SK-N-SH (cell line): ENCODE data around the gene TEKT4. TPM values are rescaled to one million over a fixed set of nuclear protein-coding genes. Genes with fewer than 3 reads are reported as not detected.
A peak's percentile ranks its signal among the peaks of the same experiment; 100 is the strongest.
"Not testable (repeated sequence)": the region's sequence is repeated elsewhere in the genome, so short reads cannot be mapped to it uniquely, and the experiment has no call there.

Source experiments
- CTCF ChIA-PET: fragments of 300-600, 350-600 bp; formaldehyde crosslinking; extraction: SDS; loops from one replicate; lab custom pipeline; 2021; lab: Yijun Ruan, JAX
- POLR2A ChIA-PET: fragments of 350-600 bp; sonication (Branson Sonifier 250); formaldehyde crosslinking; extraction: SDS; loops from one replicate; lab custom pipeline; 2020; ENCODE audit warnings: antibody characterized with exemption, inconsistent platforms; lab: Yijun Ruan, JAX
- DNase-seq: peaks from one replicate; pipeline ENCODE4 v3.0.0; 2012
- H2AFZ ChIP-seq: fragments of 200-600 bp; sonication (generic); 2 replicates; pipeline ENCODE4 v1.8.1; 2016; ENCODE audit warnings: antibody characterized with exemption, mild to moderate bottlenecking, low read depth
- H3F3A ChIP-seq: fragments of 200-600 bp; sonication (generic); replicated peaks from 2 replicates; pipeline ENCODE3; 2016; ENCODE audit warnings: antibody characterized with exemption, mild to moderate bottlenecking; ENCODE audit not compliant: insufficient read depth
- H3K27ac ChIP-seq, 2 experiments: fragments of 200-500 bp in 1 of 2; fragments of 200-600 bp in 1 of 2; sonication (Bioruptor generic) in 1 of 2; sonication (generic), shearing (Covaris generic) in 1 of 2; 2 replicates each; pipeline versions ENCODE4 v1.5.1 to v1.6.1; 2014 to 2016; ENCODE audit warnings: low read depth in 2 of 2, inconsistent platforms in 1 of 2, low read length in 1 of 2, mild to moderate bottlenecking in 1 of 2, mixed read lengths in 1 of 2
- H3K27me3 ChIP-seq: fragments of 200-600 bp; sonication (generic), shearing (Covaris generic); 2 replicates; pipeline ENCODE4 v1.6.1; 2016; ENCODE audit warnings: mixed run types; ENCODE audit not compliant: insufficient read depth
- H3K36me3 ChIP-seq, 2 experiments: fragments of 200-500 bp in 1 of 2; fragments of 200-600 bp in 1 of 2; sonication (Bioruptor generic) in 1 of 2; sonication (generic) in 1 of 2; replicated peaks in 1 of 2; 2 replicates each; pipeline versions ENCODE3 to v1.5.1; 2014 to 2016; ENCODE audit warnings: low read length in 1 of 2, mild to moderate bottlenecking in 1 of 2; ENCODE audit not compliant: insufficient read depth in 2 of 2, control insufficient read depth in 1 of 2
- H3K4me1 ChIP-seq, 2 experiments: fragments of 200-500 bp in 1 of 2; fragments of 200-600 bp in 1 of 2; sonication (Bioruptor generic) in 1 of 2; sonication (generic), shearing (Covaris generic) in 1 of 2; 2 replicates each; pipeline versions ENCODE4 v1.5.1 to v1.6.1; 2014 to 2016; ENCODE audit warnings: low read depth in 1 of 2, low read length in 1 of 2, mixed run types in 1 of 2; ENCODE audit not compliant: insufficient read depth in 2 of 2, control insufficient read depth in 1 of 2
- H3K4me2 ChIP-seq: fragments of 200-600 bp; sonication (generic), shearing (Covaris generic); 2 replicates; pipeline ENCODE4 v1.6.1; 2017; ENCODE audit warnings: mixed run types
- H3K4me3 ChIP-seq, 2 experiments: fragments of 200-500 bp in 1 of 2; fragments of 200-600 bp in 1 of 2; sonication (Bioruptor generic) in 1 of 2; sonication (generic), shearing (Covaris generic) in 1 of 2; 2 replicates each; pipeline versions ENCODE4 v1.5.1 to v1.8.1; 2014 to 2016; ENCODE audit warnings: low read depth in 2 of 2, inconsistent platforms in 1 of 2, low read length in 1 of 2, mild to moderate bottlenecking in 1 of 2, mixed read lengths in 1 of 2, moderate library complexity in 1 of 2
- H3K79me2 ChIP-seq: fragments of 200-600 bp; sonication (generic); 2 replicates; pipeline ENCODE4 v1.8.1; 2017; ENCODE audit warnings: mild to moderate bottlenecking; ENCODE audit not compliant: insufficient read depth
- H3K9ac ChIP-seq: fragments of 200-600 bp; sonication (generic); 2 replicates; pipeline ENCODE4 v1.6.1; 2017; ENCODE audit warnings: mixed run types
- H3K9me2 ChIP-seq: fragments of 200-600 bp; sonication (generic); 2 replicates; pipeline ENCODE4 v1.6.1; 2017; ENCODE audit warnings: mixed run types
- H3K9me3 ChIP-seq: fragments of 200-600 bp; sonication (generic); 2 replicates; pipeline ENCODE4 v1.6.1; 2017; ENCODE audit warnings: mixed run types, mild to moderate bottlenecking, moderate library complexity
- H4K20me1 ChIP-seq: fragments of 200-600 bp; sonication (generic); 2 replicates; pipeline ENCODE4 v1.6.1; 2017; ENCODE audit warnings: mild to moderate bottlenecking, mixed run types; ENCODE audit not compliant: insufficient read depth
- CHD2 ChIP-seq: fragments of 150-350 bp; IDR thresholded peaks from 2 replicates; pipeline ENCODE4 v1.6.1; 2018; ENCODE audit warnings: low read length; ENCODE audit not compliant: partially characterized antibody
- EZH2phosphoT487 ChIP-seq: fragments of 200-600 bp; sonication (generic); IDR thresholded peaks from 2 replicates; pipeline ENCODE4 v1.6.1; 2017; ENCODE audit warnings: low read depth, mixed run types, mild to moderate bottlenecking, antibody characterized with exemption, moderate library complexity, borderline replicate concordance
- FOXJ3 ChIP-seq: sonication (generic); formaldehyde crosslinking; IDR thresholded peaks from 2 replicates; pipeline ENCODE4 v1.5.1; 2020; ENCODE audit warnings: mild to moderate bottlenecking, missing genetic modification reagents
- GATA2 ChIP-seq: sonication (generic); formaldehyde crosslinking; IDR thresholded peaks from 2 replicates; pipeline ENCODE4 v1.5.0; 2020; ENCODE audit warnings: mild to moderate bottlenecking, missing genetic modification reagents
- JUND ChIP-seq: IDR thresholded peaks from 2 replicates; pipeline ENCODE4 v1.4.0; 2012
- MXI1 ChIP-seq: IDR thresholded peaks from 2 replicates; pipeline ENCODE4 v1.6.1; 2012; ENCODE audit warnings: mild to moderate bottlenecking, low read depth, low read length, improper control_type of control experiment
- RCOR1 ChIP-seq: fragments of 150-350 bp; IDR thresholded peaks from 2 replicates; pipeline ENCODE4 v1.6.1; 2017; ENCODE audit warnings: antibody characterized with exemption, low read length
- RFX5 ChIP-seq: IDR thresholded peaks from 2 replicates; pipeline ENCODE4 v1.6.1; 2012; ENCODE audit warnings: mild to moderate bottlenecking, improper control_type of control experiment, low read length
- RXRA ChIP-seq: IDR thresholded peaks from 2 replicates; pipeline ENCODE4 v1.4.0; 2012; ENCODE audit warnings: low read depth, mild to moderate bottlenecking, borderline replicate concordance
- SIN3A ChIP-seq: IDR thresholded peaks from 2 replicates; pipeline ENCODE4 v1.6.1; 2012; ENCODE audit warnings: low read depth, mild to moderate bottlenecking, low read length, moderate library complexity, borderline replicate concordance
- TAF1 ChIP-seq: IDR thresholded peaks from 2 replicates; pipeline ENCODE4 v1.6.1; 2012; ENCODE audit warnings: low read depth, mild to moderate bottlenecking, low read length, moderate library complexity, borderline replicate concordance
- WGBS: methylation state at CpG from one replicate; pipeline ENCODE4 v1.1.6; 2017; ENCODE audit warnings: low lambda C conversion rate; 5-methylcytosine and 5-hydroxymethylcytosine counted together
- polyA plus RNA-seq, 3 experiments: library from polyadenylated mRNA; depleted of rRNA; stranded (reverse); fragments of >200 nt; gene quantifications; 2 replicates each; pipeline ENCODE4 v1.2.3, GENCODE V29; 2012
- TF ChIP-seq, protein P1 (sequence below): IDR thresholded peaks from 2 replicates; pipeline ENCODE4; 2012
- TF ChIP-seq, protein P2 (sequence below): fragments of 150-350 bp; IDR thresholded peaks from 2 replicates; pipeline ENCODE4 v1.6.1; 2017; ENCODE audit warnings: antibody characterized with exemption, low read length, low read depth, borderline replicate concordance
- TF ChIP-seq, protein P3 (sequence below): IDR thresholded peaks from 2 replicates; pipeline ENCODE4 v1.4.0; 2012; ENCODE audit warnings: low read depth, borderline replicate concordance
- TF ChIP-seq, protein P4 (sequence below): IDR thresholded peaks from 2 replicates; pipeline ENCODE4 v1.4.0; 2012; ENCODE audit warnings: low read depth

Gene TEKT4
- polyA plus RNA-seq, 1 of the 3 experiments (the other 2 are of a cell fraction): not detected

DNA sequence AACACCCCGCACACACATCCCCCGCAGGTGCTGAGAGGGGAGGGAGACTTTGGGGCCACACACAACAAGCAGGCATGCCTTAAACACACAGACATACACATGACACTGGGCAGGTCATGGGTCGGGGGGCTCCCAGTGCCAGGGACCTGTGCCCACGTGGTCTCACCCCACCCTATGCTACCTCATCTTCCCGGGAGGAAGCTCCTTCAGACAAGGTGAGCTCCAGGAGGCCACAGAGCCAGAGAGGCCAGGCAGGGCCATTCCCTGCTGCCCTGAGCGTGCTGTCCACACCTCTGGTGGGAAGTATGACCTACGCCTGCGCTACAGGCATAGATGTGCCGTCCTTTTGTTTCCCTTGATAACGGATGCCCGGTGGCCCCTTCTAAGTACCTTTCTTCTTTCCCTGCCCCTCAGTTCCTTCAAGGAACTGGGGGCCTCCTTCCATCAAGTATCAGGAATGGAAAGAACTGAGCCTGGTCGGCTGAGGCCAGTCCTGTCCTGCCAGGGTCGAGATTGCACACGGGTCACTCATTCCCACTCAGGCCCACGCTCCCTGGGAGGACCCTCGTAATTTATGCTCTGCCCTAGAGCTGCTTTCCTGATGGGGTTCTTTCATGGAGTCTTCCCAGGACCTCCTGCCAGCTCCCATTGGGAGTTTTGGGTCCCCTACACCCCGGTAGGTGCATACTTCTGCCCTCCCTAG is 4.7 kb downstream of the TEKT4 start (continued):
- TF ChIP-seq SIN3A: no peak
- no peak for TF ChIP-seq MXI1
- TF ChIP-seq, protein P1, sequence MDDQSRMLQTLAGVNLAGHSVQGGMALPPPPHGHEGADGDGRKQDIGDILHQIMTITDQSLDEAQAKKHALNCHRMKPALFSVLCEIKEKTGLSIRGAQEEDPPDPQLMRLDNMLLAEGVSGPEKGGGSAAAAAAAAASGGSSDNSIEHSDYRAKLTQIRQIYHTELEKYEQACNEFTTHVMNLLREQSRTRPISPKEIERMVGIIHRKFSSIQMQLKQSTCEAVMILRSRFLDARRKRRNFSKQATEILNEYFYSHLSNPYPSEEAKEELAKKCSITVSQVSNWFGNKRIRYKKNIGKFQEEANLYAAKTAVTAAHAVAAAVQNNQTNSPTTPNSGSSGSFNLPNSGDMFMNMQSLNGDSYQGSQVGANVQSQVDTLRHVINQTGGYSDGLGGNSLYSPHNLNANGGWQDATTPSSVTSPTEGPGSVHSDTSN: no peak

DNA sequence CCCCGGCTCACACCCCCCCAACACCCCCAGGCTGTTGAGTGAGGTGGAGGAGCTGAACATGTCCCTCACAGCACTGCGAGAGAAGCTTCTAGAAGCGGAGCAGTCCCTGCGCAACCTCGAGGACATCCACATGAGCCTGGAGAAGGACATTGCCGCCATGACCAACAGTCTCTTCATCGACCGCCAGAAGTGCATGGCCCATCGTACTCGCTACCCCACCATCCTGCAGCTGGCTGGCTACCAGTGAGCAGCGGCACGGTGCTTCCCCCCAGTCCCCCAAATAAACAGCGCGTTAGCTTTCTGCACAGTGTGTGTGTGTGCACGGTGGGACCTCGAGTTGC is 5.3 kb downstream of the TEKT4 start:
- Histone ChIP-seq H4K20me1 (no peaks in the 10 kb centered on the region), H2AFZ (no peak overlapping the region), H3F3A (no peaks in the 10 kb centered on the region), H3K79me2 (no peaks in the 10 kb centered on the region), H3K4me3 (no peak overlapping the region), H3K9me2 (no peaks in the 10 kb centered on the region), H3K9ac (no peak overlapping the region), H3K9me3 (no peaks in the 10 kb centered on the region), H3K4me2 (no peak overlapping the region), H3K4me1 (no peaks in the 10 kb centered on the region; a peak in 1 of 4 replicates), H3K36me3 (no peaks in the 10 kb centered on the region), H3K27me3 (peaks cover 27% of the 10 kb centered on the region; the same call in 1 of the 2 replicates), H3K27ac (no peak overlapping the region)
- POLR2A ChIA-PET: no interaction called here
- 12% methylated on average over 12 of the region's 16 CpGs for WGBS
- CTCF ChIA-PET: no interaction called here
- TF ChIP-seq RCOR1 (no peak), RFX5 (no peak), EZH2phosphoT487 (no peak), TAF1 (no peak)
- TF ChIP-seq, protein P2, sequence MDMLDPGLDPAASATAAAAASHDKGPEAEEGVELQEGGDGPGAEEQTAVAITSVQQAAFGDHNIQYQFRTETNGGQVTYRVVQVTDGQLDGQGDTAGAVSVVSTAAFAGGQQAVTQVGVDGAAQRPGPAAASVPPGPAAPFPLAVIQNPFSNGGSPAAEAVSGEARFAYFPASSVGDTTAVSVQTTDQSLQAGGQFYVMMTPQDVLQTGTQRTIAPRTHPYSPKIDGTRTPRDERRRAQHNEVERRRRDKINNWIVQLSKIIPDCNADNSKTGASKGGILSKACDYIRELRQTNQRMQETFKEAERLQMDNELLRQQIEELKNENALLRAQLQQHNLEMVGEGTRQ: no peak
- TF ChIP-seq, protein P1: no peak
- TF ChIP-seq, protein P3, sequence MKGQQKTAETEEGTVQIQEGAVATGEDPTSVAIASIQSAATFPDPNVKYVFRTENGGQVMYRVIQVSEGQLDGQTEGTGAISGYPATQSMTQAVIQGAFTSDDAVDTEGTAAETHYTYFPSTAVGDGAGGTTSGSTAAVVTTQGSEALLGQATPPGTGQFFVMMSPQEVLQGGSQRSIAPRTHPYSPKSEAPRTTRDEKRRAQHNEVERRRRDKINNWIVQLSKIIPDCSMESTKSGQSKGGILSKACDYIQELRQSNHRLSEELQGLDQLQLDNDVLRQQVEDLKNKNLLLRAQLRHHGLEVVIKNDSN: no peak
- peak; percentile 9 for DNase-seq

DNA sequence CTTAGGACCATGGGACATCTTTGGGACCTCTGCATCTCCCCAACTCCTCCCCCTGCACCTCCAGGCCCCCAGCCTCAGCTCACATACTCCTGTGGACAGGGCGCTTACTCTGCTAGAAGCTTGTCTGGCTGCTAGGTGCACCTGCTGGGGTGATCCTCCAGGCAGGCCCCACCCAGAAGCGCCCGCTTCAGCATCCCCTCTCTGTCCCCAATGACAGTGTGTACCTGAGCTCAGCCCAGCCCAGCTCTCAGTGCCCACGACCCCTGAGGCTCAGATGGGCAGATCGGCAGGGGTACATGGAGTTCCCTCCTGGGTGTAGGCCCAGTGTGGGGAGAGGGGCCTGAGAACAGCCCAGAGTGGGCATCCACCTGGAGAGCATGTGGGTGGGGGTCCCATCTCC is 5.9 kb downstream of the TEKT4 start:
- TF ChIP-seq TAF1 (no peak), JUND (no peak), GATA2 (CRISPR knock-in tag) (no peak), RXRA (no peak), FOXJ3 (CRISPR knock-in tag) (no peak), CHD2 (no peak), SIN3A (no peak)
- TF ChIP-seq, protein P4, sequence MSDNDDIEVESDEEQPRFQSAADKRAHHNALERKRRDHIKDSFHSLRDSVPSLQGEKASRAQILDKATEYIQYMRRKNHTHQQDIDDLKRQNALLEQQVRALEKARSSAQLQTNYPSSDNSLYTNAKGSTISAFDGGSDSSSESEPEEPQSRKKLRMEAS: no peak
- WGBS: 0% methylated on average over 1 of the region's 5 CpGs
- no peak overlapping the region for H3K4me3 ChIP-seq
- peaks cover 21% of the 10 kb centered on the region; the same call in 1 of the 2 replicates for H3K27me3 ChIP-seq
- H3K9me2 ChIP-seq: no peaks in the 10 kb centered on the region
- H2AFZ ChIP-seq: no peak overlapping the region
- H3K79me2 ChIP-seq: no peaks in the 10 kb centered on the region
- no peaks in the 10 kb centered on the region for H3K9me3 ChIP-seq
- CTCF ChIA-PET: no interaction called here
- H4K20me1 ChIP-seq: no peaks in the 10 kb centered on the region
- no peaks in the 10 kb centered on the region; a peak in 1 of 4 replicates for H3K4me1 ChIP-seq
- H3K36me3 ChIP-seq: no peaks in the 10 kb centered on the region
- POLR2A ChIA-PET: no interaction called here
- H3F3A ChIP-seq: no peaks in the 10 kb centered on the region
- no peak overlapping the region for H3K27ac ChIP-seq
- DNase-seq: no peak
- no peak overlapping the region for H3K4me2 ChIP-seq
- no peak overlapping the region for H3K9ac ChIP-seq

DNA sequence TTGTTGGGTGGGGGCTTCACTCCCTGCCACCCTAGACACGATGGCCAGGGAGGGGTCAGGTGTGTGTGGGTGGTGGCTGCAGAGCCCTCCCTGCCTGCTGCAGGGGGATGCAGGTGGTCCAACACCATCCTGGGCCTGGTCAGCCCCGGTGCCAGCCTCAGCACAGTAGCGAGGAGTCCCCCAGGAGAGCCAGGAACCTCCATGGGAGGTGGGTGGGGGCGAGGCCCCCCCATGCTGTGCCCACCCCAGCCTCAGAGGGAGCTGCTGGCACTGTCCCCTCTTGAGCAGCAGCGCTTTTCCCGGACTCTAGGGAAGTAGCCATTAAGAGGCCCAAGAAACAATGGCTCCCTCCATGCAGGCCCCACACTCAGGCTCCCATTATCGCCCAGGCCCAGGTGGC is 7.3 kb downstream of the TEKT4 start:
- CTCF ChIA-PET, POLR2A ChIA-PET, H3F3A ChIP-seq, H2AFZ ChIP-seq, H3K4me2 ChIP-seq, H3K36me3 ChIP-seq, H3K27ac ChIP-seq, H3K4me1 ChIP-seq, H3K9me3 ChIP-seq, H3K9me2 ChIP-seq, H3K9ac ChIP-seq, H3K4me3 ChIP-seq, H3K79me2 ChIP-seq, H4K20me1 ChIP-seq, DNase-seq: not testable (repeated sequence)
- 0 out of 2 replicates have a peak, but pooled peaks cover 14% of the 10 kb centered on the region for H3K27me3 ChIP-seq
- 35% methylated on average over 4 of the region's 7 CpGs for WGBS
